Right kidney (tissue), 1 donor: ENCODE measurements around the gene RNGTT.
"Not testable (repeated sequence)": the region's sequence is repeated elsewhere in the genome, so short reads cannot be mapped to it uniquely, and the experiment has no call there.

Experiments used
- DNase-seq: peaks from one replicate; pipeline ENCODE4 v3.0.0-alpha.2; 2016

RNGTT gene

GRCh38 chr6:88865275-88865674 is 98.1 kb downstream of the RNGTT start:
- no peak for DNase-seq

DNA sequence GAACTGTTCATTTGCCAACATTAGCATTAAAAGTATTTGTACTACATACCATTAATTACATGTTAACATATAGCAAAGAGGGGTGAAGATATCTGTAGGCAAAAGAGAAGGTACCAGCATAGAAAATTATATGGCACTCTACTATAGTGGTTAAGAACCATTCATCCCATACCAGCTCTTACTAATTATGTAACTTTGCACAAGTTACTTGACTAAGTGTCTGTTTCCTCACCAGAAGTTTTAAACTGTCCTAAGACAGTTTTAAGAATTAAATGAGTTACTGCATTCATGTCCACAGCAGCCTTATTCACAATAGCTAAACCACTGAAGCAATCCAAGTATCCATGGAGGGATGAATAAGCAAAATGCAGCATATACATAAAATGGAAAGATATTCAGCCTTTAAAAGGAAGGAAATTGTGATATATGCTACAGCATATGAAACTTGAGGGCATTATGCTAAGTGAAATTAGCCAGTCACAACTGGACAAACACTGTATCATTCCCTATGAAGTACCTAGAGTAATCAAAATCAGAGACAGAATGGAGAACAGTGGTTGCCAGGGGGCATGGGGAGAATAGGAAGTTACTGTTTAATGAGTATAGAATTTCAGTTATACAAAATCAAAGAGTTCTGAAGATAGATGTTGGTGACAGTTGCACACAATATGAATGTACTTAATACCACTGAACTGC is 98.9 kb downstream of the RNGTT start:
- no peak for DNase-seq

DNA sequence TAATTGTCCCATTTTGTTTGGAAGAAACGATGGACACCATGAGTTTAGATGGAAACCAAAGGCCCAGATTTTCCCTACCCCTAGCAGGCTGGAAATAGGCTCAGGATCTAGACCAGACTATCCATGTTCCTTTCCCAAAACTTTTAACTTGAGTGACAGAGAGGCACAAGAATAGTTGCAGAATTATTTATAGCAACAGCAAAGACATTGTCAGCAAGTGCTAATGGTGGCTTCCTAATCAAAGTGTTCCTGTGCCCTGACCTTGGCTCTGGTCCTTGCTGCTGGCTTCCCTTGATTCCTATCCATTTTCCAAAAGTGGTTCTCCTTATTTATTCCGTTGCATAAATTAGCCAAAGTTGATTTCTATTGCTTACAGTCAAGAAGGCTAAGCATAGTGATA is 103.1 kb downstream of the RNGTT start:
- DNase-seq: no peak

GRCh38 chr6:88858455-88858854 is 105.0 kb downstream of the RNGTT start:
- no peak for DNase-seq

DNA sequence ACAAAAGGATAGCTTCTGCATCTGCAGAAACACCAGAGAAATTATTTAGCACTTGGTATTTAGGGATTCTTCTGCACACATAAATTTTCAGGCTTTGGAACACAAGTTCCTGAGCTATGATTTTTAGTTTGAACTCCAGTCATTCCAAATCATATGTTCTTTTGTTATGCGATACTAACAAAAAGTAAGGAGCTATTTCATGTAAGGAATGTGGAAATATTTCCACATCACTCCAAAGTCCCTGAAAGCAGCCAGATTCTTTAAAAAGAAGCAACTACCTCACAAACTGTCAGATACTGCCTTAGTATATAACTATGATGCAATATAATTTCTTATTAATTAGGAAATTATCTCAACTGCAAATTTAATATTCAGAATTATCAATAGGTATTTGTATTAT is 106.9 kb downstream of the RNGTT start:
- DNase-seq: no peak

DNA sequence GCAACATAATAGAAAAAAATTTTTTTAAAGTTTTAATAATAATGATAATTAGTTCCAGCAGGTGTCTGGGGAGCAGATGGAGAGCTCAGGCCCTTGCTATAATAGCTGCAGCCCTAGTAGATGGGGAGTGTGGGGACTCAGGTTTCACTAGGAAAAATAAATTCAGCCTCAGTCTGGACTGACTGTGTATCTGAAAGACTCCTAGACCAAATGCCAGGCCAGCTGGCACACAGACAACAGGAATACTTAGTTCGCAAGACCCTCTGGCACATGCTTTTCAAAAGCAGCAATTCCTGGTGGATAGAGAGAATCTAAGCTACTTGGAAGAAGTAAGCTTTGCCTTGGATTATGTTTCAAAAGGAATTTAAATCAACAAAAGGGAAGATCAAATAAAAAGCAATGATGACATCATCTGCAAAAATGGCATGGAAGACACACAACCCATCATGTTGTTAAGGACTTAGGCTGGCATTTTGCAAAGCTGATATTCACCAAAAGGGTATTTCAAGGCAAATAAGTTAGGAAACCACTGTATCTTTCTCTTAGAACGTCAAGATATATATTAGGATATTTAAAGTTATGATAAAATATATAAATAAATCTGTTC is 107.8 kb downstream of the RNGTT start:
- no peak for DNase-seq

GRCh38 chr6:88852775-88853174 is 110.6 kb downstream of the RNGTT start:
- no peak for DNase-seq

GRCh38 chr6:88852000-88852399 is 111.4 kb downstream of the RNGTT start:
- no peak for DNase-seq

GRCh38 chr6:88848870-88849269 is 114.5 kb downstream of the RNGTT start:
- no peak for DNase-seq

DNA sequence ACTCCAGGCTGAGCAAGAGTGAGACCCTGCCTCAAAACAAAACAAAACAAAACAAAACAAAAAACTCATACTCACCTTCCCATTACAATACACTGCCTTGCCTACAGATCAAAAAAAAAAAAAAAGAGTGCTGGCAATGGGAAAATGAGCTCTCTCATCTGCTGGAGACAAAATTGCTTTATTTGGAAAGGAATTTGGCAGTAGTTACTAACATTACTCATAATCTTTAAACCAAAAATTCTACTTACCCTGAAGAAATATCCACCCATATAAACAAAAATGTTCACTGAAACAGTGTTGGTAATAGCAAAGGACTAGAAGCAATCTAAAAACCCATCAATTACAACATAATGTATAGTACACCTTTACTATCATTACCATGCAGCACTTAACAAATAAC is 120.4 kb downstream of the RNGTT start:
- no peak for DNase-seq

GRCh38 chr6:88842320-88842719 is 121.1 kb downstream of the RNGTT start:
- no peak for DNase-seq

GRCh38 chr6:88840796-88841539 is 122.5 kb downstream of the RNGTT start:
- DNase-seq: no peak

GRCh38 chr6:88840289-88840688 is 123.1 kb downstream of the RNGTT start:
- no peak for DNase-seq

DNA sequence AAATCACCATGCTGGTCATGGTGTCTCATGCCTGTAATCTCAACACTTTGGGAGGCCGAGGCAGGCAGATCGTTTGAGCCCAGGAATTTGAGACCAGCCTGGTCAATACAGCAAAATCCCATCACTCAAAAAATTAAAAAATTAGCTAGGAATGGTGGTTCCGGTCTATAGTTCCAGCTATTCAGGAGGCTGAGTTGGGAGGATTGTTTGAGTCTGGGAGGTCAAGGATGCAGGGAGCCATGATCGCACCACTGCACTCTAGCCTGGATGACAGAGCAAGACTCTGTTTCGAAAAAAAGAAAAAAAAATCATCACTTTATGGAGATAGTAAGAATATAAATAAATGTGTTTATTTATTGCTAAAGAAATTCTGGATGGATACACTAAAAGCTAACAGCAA is 124.1 kb downstream of the RNGTT start:
- DNase-seq: no peak

GRCh38 chr6:88835210-88835609 is 128.2 kb downstream of the RNGTT start:
- no peak for DNase-seq

- DNase-seq: not testable (repeated sequence)
Observed at GRCh38 chr6:88833071-88833470, 130.3 kb downstream of the RNGTT start.

DNA sequence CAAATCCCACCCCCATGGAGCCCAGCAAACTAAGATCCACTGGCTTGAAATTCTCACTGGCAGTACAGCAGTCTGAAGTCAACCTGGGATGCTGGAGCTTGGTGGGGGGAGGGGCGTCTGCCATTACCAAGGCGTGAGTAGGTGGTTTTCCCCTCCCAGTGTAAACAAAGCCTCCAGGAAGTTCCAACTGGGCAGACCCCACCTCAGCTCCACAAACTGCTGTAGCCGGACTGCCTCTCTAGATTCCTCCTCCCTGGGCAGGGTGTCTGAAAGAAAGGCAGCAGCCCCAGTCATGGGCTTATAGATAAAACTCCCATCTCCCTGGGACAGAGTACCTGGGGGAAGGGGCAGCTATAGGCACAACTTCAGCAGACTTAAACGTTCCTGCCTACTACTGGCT is 135.8 kb downstream of the RNGTT start:
- not testable (repeated sequence) for DNase-seq

DNA sequence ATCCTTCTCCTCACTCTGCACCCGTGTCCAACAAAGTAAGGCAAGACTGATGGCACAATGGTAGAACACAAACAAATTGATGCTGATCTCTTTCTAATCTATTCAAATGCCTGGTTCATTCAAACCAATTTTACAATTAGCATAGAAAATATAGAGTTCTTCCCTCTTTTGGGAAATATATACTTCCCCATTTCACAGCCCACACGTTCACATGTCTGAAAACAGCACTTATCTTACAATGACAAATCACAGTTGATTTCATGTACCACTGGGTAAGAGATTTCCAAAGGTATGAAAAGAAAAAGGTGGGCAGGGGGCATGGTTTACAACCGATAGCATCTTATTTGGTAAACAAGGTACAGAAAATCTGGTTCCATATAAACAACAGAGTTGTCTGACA is 137.6 kb downstream of the RNGTT start:
- DNase-seq: no peak

DNA sequence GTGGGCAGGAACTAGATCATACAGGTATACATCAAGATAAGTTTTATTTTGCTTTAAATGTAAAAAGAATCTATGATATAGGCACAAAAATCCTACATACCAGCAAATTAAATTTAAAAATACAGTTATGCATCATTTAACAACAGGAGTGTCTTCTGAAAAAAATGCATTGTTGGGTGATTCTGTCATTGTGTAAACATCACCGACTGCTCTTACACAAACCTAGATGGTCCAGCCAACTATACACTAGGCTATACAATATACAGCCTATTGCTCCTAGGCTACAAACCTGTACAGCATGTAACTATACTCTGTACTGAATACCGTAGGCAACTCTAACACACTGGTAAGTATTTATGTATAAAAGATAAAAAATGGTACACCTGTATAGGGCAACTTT is 139.4 kb downstream of the RNGTT start:
- no peak for DNase-seq

DNA sequence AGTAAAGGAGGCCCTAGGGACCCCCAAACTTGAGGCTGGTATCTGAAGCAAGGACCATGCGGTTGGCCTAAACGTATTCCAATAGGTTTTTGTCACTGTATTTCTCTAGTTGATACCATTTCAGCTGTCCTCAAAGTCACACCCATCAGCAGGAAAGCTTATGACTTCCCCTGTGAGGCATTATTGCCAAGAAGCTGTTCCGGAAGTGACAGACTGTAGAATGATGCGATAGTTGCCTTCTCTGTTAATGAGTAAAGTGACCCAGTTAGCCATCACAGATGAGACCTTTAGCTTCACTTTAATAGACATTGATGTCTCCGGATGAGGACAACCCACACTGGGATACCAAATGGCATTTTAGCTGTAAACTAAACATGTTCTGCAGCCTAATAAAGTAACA is 147.9 kb downstream of the RNGTT start:
- no peak for DNase-seq

GRCh38 chr6:88814909-88815308 is 148.5 kb downstream of the RNGTT start:
- no peak for DNase-seq

DNA sequence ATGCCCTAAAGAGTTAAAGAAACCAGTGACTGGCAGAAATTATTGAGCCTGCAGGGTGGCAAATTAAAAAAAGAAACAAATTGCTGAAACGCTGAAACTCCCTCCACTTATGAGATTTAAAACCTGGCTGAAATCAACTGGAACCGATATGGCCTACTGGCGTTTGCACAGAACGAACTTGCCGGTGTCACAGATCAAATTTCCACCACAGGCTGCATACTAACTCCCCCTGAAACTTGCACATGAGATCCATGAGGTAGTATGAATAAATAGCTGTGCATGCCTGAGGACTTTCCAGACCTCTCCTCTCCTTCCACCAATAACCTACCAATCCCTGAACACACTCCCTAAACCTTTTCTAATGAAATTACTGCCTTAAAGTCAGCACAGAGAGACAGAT is 150.4 kb downstream of the RNGTT start:
- peak; percentile 9 for DNase-seq

DNA sequence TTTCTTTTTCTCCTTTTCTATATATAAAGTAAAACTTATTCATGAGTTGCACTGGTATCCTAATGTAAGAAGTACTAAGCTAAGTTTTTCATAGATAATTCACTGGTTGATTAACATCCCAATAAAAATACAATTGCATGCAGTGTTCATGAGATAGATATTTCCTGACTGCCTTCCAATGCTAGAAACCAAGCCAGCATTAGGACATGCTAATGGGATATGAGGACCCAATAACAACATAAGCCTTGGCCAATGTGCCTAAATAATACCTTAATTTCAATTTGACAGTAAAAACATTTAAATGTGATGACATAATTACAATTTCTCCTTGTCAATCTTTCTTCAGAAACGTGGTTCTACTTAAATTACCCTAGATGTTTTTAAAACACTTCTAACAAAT is 152.7 kb downstream of the RNGTT start:
- no peak for DNase-seq

DNA sequence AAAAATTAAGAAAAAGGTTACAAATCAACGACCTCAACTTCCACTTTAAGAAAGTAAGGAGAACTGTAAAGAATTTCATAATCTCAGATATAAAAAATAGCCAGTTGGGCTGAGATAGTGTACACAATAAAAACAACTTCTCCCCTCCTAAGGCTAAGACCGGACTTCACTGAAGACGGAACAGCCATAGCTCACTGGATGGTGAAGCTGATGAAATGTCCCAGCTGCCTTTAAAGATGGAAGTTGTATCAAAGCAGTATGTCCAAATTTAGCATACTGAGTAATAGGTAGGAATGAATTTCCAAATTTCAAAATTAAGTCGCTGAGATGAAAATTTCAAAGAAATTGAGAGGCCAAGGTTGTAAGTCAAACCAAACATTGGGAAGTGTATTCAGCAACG is 153.3 kb downstream of the RNGTT start:
- DNase-seq: no peak
